NCI-H2171 (cell line): Measurements from ENCODE around the gene NTN3.
"Not testable (repeated sequence)": the region's sequence is repeated elsewhere in the genome, so short reads cannot be mapped to it uniquely, and the experiment has no call there.

Experiments used
- DNase-seq: peaks from one replicate; lab custom pipeline; 2025; lab: John Stamatoyannopoulos, UW

The NTN3 gene

GRCh38 chr16:2479996-2480395, 8.9 kb downstream of the NTN3 start:
- not testable (repeated sequence) for DNase-seq

DNA sequence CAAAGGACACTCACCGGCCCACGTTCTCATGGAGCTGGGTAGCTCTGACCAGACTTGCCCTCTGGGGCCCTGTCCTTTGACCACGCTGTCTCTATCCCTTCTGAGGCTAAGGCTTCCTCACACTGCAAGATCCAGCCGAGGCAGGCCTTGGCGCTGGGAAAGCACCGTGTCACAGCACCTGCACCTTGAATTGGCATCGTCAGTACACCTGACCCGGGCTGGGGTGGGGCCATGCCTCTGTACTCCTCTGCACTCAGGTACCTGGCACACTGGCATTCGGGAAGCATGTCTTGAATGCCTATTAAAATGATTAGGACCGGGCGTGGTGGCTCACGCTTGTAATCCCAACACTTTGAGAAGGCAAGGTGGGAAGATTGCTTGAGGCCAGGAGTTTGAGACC, 9.9 kb downstream of the NTN3 start:
- no peak for DNase-seq

GRCh38 chr16:2481676-2482075, 10.6 kb downstream of the NTN3 start:
- no peak for DNase-seq

DNA sequence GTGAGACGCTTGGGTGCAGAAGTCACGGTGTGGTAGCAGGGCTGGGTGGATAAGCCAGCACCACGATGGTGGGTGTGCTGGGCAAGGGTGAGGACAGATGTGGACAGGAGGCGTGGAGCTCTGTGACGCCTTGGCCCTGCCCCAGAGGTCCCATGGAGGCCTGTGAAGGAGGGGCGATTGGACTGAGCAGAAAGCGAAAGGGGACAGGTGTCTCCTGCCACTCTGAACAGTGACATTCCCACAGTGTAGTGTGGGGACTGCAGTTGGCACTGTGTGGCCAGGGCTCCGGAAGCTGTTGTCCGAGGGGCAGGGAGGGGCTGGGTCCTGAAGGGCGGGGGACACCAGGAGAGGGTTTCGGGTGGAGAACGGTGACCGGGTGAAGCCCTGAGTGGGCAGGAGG, 11.2 kb downstream of the NTN3 start:
- DNase-seq: no peak

GRCh38 chr16:2482708-2483534, 11.8 kb downstream of the NTN3 start:
- peak; percentile 50 for DNase-seq

GRCh38 chr16:2483939-2484897, 13.1 kb downstream of the NTN3 start:
- no peak for DNase-seq

- DNase-seq: no peak
These were observed 13.9 kb downstream of the NTN3 start for GRCh38 chr16:2484898-2485508.

- DNase-seq: no peak
These were observed 14.9 kb downstream of the NTN3 start for GRCh38 chr16:2485811-2486507.

- peak; percentile 31 for DNase-seq
These were observed 15.8 kb downstream of the NTN3 start for GRCh38 chr16:2486645-2487516.

DNA sequence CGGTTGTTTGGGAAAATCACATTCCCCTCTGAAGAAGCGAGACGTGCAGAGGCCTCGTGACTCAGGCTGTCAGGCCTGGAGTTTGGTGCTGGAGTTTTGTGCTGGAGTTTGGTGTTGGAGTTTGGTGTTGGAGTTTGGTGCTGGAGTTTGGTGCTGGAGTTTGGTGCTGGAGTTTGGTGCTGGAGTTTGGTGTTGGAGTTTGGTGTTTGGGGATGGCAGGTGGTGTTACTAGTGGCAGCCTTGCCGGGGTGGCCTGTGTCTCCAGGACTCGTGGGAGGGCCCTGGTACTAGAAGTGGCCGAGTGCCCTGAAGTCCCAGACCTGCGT, 16.4 kb downstream of the NTN3 start:
- DNase-seq: no peak

GRCh38 chr16:2487903-2488531, 16.9 kb downstream of the NTN3 start:
- DNase-seq: no peak

DNA sequence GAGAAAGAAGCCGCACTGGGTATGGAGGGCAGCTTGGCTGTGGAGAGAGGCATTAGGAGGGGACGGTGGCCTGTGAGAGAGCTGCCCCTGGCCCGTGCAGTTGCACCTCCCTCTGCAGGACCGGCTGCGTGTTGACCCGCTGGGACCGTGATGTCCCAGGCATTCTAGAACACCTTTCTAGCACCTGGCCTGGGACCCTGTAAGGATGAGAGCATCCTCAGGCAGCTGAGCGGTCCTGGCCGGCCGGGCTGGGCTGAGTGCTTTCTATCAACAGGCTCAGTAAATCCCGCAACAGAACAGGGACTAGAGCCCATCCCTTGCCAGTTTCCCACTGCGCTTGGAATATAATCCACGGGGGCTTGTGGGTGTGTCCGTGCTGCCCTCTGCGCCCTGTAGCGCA, 18.5 kb downstream of the NTN3 start:
- no peak for DNase-seq

GRCh38 chr16:2490190-2491105, 19.4 kb downstream of the NTN3 start:
- peak; percentile 63 for DNase-seq

DNA sequence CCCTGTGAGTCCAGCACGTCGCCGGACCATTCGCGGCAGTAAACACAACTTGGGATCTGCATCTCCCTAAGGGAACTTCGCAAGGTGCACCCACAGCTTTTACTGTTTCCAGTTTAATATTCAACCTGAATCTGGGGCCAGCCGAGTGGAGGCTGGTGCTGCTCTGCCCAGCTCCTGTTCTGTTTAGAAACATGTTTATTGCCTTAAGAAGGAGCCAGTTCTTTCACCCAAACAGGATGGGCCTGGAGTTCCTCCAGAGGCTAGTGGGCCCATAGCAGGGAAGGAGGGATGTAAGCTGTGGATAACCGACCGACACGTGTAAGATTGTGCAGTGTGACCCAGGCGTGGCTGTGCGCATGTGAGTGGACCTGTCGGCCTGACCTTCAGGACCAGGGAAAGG, 21.2 kb downstream of the NTN3 start:
- no peak for DNase-seq

DNA sequence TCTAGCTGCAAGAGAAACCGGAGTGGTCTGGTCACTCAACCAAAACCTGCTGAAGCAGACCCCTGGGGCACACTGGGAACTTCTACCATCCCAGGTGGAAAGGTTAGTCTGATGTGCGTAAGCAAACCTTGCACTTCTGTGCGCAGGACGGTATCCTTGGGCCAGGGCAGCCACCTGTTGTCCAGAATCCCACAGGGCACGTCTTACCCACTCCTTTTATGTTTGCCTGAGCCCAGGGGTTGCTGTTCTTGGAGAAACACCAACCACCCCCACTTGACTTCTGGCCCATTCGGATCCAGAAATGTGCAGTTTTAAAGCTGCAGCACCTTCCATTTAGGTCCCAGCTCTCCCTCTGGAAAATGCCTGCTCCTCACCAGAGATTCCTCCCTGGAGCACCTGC, 22.5 kb downstream of the NTN3 start:
- DNase-seq: no peak

DNA sequence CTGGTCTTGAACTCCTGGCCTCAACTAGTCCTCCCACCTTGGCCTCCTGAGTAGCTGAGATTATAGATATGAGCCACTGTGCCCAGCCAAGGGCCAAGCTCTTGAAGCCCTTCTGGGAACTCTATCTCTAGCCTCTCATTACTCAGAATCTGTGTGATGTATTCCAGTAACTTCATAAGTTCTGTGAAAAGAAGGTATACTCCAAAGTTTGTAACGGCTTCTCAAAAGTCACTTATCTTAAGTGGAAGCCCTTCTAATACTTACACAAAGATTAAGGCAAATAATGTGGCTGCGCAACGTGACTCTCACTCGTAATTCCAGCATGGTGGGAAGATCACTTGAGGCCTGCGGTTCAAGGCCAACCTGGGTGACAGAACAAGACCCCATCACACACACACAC, 23.5 kb downstream of the NTN3 start:
- DNase-seq: no peak

- no peak for DNase-seq
These were observed 23.9 kb downstream of the NTN3 start for GRCh38 chr16:2495041-2495440.

DNA sequence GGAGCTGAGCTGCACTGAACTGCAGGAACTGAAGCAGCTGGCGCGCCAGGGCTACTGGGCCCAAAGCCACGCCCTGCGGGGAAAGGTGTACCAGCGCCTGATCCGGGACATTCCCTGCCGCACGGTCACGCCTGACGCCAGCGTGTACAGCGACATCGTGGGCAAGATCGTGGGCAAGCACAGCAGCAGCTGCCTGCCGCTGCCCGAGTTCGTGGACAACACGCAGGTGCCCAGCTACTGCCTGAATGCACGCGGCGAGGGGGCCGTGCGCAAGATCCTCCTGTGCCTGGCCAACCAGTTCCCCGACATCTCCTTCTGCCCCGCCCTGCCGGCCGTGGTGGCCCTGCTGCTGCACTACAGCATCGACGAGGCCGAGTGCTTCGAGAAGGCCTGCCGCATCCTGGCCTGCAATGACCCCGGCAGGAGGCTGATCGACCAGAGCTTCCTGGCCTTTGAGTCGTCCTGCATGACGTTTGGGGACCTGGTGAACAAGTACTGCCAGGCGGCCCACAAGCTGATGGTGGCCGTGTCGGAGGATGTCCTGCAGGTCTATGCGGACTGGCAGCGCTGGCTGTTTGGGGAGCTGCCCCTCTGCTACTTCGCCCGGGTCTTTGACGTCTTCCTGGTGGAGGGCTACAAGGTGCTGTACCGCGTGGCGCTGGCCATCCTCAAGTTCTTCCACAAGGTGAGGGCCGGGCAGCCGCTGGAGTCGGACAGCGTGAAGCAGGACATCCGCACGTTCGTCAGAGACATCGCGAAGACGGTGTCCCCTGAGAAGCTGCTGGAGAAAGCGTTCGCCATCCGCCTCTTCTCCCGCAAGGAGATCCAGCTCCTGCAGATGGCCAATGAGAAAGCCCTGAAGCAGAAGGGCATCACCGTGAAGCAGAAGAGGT, 25.4 kb downstream of the NTN3 start:
- no peak for DNase-seq
